H1 (cell line): ENCODE data around the gene CLEC18B. TPM values are rescaled to one million over a fixed set of nuclear protein-coding genes. Genes with fewer than 3 reads are reported as not detected.

Experiments used
- CTCF ChIA-PET: fragments of 300-600 bp; sonication (Branson Sonifier 250); formaldehyde crosslinking; loops from one replicate; lab custom pipeline; 2021; ENCODE audit not compliant: partially characterized antibody; lab: Charles Lee
- POLR2A ChIA-PET: fragments of 300-600 bp; sonication (Branson Sonifier 250); formaldehyde crosslinking; loops from one replicate; lab custom pipeline; 2021; ENCODE audit warnings: inconsistent platforms; ENCODE audit not compliant: partially characterized antibody; lab: Charles Lee
- DNase-seq, 2 experiments: peaks; one replicate each; pipeline versions ENCODE4 v3.0.0 to v3.0.0-alpha.2; 2010 to 2022; ENCODE audit warnings: low spot score in 2 of 2, low read depth in 1 of 2, mixed read lengths in 1 of 2
- FAIRE-seq: peaks from 2 replicates; lab custom pipeline; 2011; peaks lifted over from hg19 to GRCh38; lab: Jason Lieb, UNC
- H2AFZ ChIP-seq: 2 replicates; pipeline ENCODE4 v1.8.1; 2012; ENCODE audit warnings: low read length, inconsistent platforms
- H2AK5ac ChIP-seq: 2 replicates; pipeline ENCODE4 v1.6.1; 2013; ENCODE audit warnings: low read depth, low read length
- H2BK120ac ChIP-seq: replicated peaks from 2 replicates; pipeline ENCODE3; 2013; ENCODE audit warnings: low read depth, low read length, inconsistent platforms
- H2BK12ac ChIP-seq: 2 replicates; pipeline ENCODE4 v1.6.1; 2013; ENCODE audit warnings: low read depth, low read length
- H2BK15ac ChIP-seq: 2 replicates; pipeline ENCODE4 v1.6.1; 2013; ENCODE audit warnings: low read length
- H2BK20ac ChIP-seq: 2 replicates; pipeline ENCODE4 v1.6.1; 2013; ENCODE audit warnings: low read length
- H2BK5ac ChIP-seq: 2 replicates; pipeline ENCODE4 v1.6.1; 2013; ENCODE audit warnings: low read depth, low read length
- H3K14ac ChIP-seq: 2 replicates; pipeline ENCODE4 v1.6.1; 2013; ENCODE audit warnings: inconsistent platforms; ENCODE audit not compliant: insufficient read length
- H3K18ac ChIP-seq: 2 replicates; pipeline ENCODE4 v1.6.1; 2013; ENCODE audit warnings: low read length; ENCODE audit errors: extremely low read depth
- H3K23ac ChIP-seq: 2 replicates; pipeline ENCODE4 v1.6.1; 2013; ENCODE audit warnings: inconsistent platforms; ENCODE audit not compliant: insufficient read length
- H3K23me2 ChIP-seq: 2 replicates; pipeline ENCODE4 v1.6.1; 2013; ENCODE audit warnings: low read depth, low read length
- H3K27ac ChIP-seq: 2 replicates; pipeline ENCODE4 v1.6.1; 2011; ENCODE audit warnings: low read depth, low read length, inconsistent platforms
- H3K27me3 ChIP-seq, 4 experiments: replicated peaks in 1 of 4; 1 replicate in 1 of 4; 2 replicates in 3 of 4; pipeline versions ENCODE4 v1.6.1 to v1.8.1; 2011 to 2013; ENCODE audit warnings: low read length in 3 of 4, mild to moderate bottlenecking in 3 of 4, inconsistent platforms in 2 of 4, mixed read lengths in 2 of 4, moderate library complexity in 1 of 4; ENCODE audit not compliant: control insufficient read depth in 3 of 4, insufficient read depth in 3 of 4; ENCODE audit errors: extremely low read depth in 1 of 4
- H3K36me3 ChIP-seq, 4 experiments: 2 replicates each; pipeline versions ENCODE4 v1.6.1 to v1.8.1; 2011 to 2013; ENCODE audit warnings: mild to moderate bottlenecking in 4 of 4, low read length in 3 of 4, moderate library complexity in 2 of 4, control low read depth in 1 of 4, inconsistent platforms in 1 of 4; ENCODE audit not compliant: insufficient read depth in 4 of 4, control insufficient read depth in 2 of 4
- H3K4ac ChIP-seq: replicated peaks from 2 replicates; pipeline ENCODE3; 2013; ENCODE audit warnings: low read length, low read depth, mixed read lengths, inconsistent platforms; ENCODE audit not compliant: insufficient read length
- H3K4me1 ChIP-seq, 4 experiments: replicated peaks in 1 of 4; 1 replicate in 1 of 4; 2 replicates in 3 of 4; pipeline versions ENCODE4 v1.6.1 to v1.8.1; 2011 to 2013; ENCODE audit warnings: low read length in 3 of 4, inconsistent platforms in 2 of 4, mixed read lengths in 1 of 4; ENCODE audit not compliant: insufficient read depth in 4 of 4, control insufficient read depth in 3 of 4
- H3K4me2 ChIP-seq, 2 experiments: 2 replicates each; pipeline versions ENCODE4 v1.6.1 to v1.8.1; 2011 to 2013; ENCODE audit warnings: low read depth in 2 of 2, low read length in 2 of 2, control low read depth in 1 of 2, inconsistent platforms in 1 of 2, mild to moderate bottlenecking in 1 of 2; ENCODE audit not compliant: insufficient read depth in 1 of 2
- H3K4me3 ChIP-seq, 4 experiments: fragments of 200-600, 300-600 bp in 1 of 4; sonication (generic), shearing (Covaris generic), sonication (Bioruptor Twin) in 1 of 4; 2 replicates each; pipeline versions ENCODE4 v1.5.1 to v1.8.1; 2011 to 2016; ENCODE audit warnings: low read length in 4 of 4, low read depth in 3 of 4, control low read depth in 2 of 4, inconsistent platforms in 2 of 4, mild to moderate bottlenecking in 2 of 4, mixed read lengths in 1 of 4, moderate library complexity in 1 of 4; ENCODE audit not compliant: insufficient read depth in 2 of 4; ENCODE audit errors: extremely low read depth in 1 of 4
- H3K56ac ChIP-seq: replicated peaks from 2 replicates; pipeline ENCODE3; 2013; ENCODE audit warnings: low read depth, mild to moderate bottlenecking, mixed read lengths, low read length, inconsistent platforms; ENCODE audit not compliant: insufficient read length
- H3K79me1 ChIP-seq: 2 replicates; pipeline ENCODE4 v1.6.1; 2013; ENCODE audit warnings: low read depth, low read length, control low read depth
- H3K79me2 ChIP-seq, 2 experiments: 2 replicates each; pipeline versions ENCODE4 v1.6.1 to v1.8.1; 2012 to 2013; ENCODE audit warnings: low read length in 2 of 2, mild to moderate bottlenecking in 2 of 2, inconsistent platforms in 1 of 2; ENCODE audit not compliant: insufficient read depth in 2 of 2, control insufficient read depth in 1 of 2
- H3K9ac ChIP-seq, 4 experiments: replicated peaks in 1 of 4; 1 replicate in 1 of 4; 2 replicates in 3 of 4; pipeline versions ENCODE4 v1.6.1 to v1.8.1; 2011 to 2013; ENCODE audit warnings: low read depth in 3 of 4, low read length in 3 of 4, control low read depth in 2 of 4, mild to moderate bottlenecking in 2 of 4, moderate library complexity in 2 of 4, inconsistent platforms in 1 of 4; ENCODE audit errors: extremely low read depth in 1 of 4
- H3K9me3 ChIP-seq, 2 experiments: 2 replicates each; pipeline versions ENCODE4 v1.6.1 to v1.8.1; 2012 to 2013; ENCODE audit warnings: mild to moderate bottlenecking in 2 of 2, moderate library complexity in 2 of 2, control low read depth in 1 of 2, inconsistent platforms in 1 of 2, low read depth in 1 of 2, low read length in 1 of 2, mixed read lengths in 1 of 2; ENCODE audit not compliant: insufficient read depth in 2 of 2
- H4K20me1 ChIP-seq, 2 experiments: replicated peaks in 1 of 2; 2 replicates each; pipeline versions ENCODE3 to v1.8.1; 2011 to 2013; ENCODE audit warnings: inconsistent platforms in 2 of 2, low read length in 2 of 2, mild to moderate bottlenecking in 1 of 2; ENCODE audit not compliant: insufficient read depth in 2 of 2, control insufficient read depth in 1 of 2
- H4K5ac ChIP-seq: 2 replicates; pipeline ENCODE4 v1.6.1; 2013; ENCODE audit warnings: low read length, low read depth, mixed read lengths, inconsistent platforms; ENCODE audit not compliant: insufficient read length
- H4K8ac ChIP-seq: 2 replicates; pipeline ENCODE4 v1.8.0; 2013; ENCODE audit warnings: mild to moderate bottlenecking, moderate library complexity, low read length, inconsistent platforms; ENCODE audit not compliant: insufficient read depth; ENCODE audit errors: extremely low read depth
- H4K91ac ChIP-seq: replicated peaks from 2 replicates; pipeline ENCODE3; 2013; ENCODE audit warnings: low read length, mixed read lengths, inconsistent platforms; ENCODE audit not compliant: insufficient read length
- NRF1 ChIP-seq: IDR thresholded peaks from 2 replicates; pipeline ENCODE4 v1.6.1; 2011; ENCODE audit warnings: mild to moderate bottlenecking, low read depth, low read length, improper control_type of control experiment
- POLR2A ChIP-seq, 2 experiments: IDR thresholded peaks; 1 replicate in 1 of 2; 2 replicates in 1 of 2; pipeline ENCODE4 v1.6.1; 2011; ENCODE audit warnings: low read depth in 2 of 2, low read length in 2 of 2, mild to moderate bottlenecking in 2 of 2; ENCODE audit errors: control extremely low read depth in 1 of 2
- POU5F1 ChIP-seq: IDR thresholded peaks from 2 replicates; pipeline ENCODE4 v1.6.1; 2011; ENCODE audit warnings: low read depth, mild to moderate bottlenecking, low read length, moderate library complexity
- SAP30 ChIP-seq: fragments of 300-600 bp; sonication (generic); IDR thresholded peaks from 2 replicates; pipeline ENCODE4 v1.7.1; 2012; ENCODE audit warnings: low read length, moderate library complexity, mild to moderate bottlenecking, inconsistent platforms; ENCODE audit not compliant: insufficient read depth, insufficient replicate concordance
- SIRT6 ChIP-seq: IDR thresholded peaks from one replicate; pipeline ENCODE4 v1.7.1; 2012; ENCODE audit warnings: low read length, inconsistent platforms
- SP1 ChIP-seq: IDR thresholded peaks from 2 replicates; pipeline ENCODE4 v1.6.1; 2011; ENCODE audit warnings: low read depth, low read length
- SRF ChIP-seq: IDR thresholded peaks from 2 replicates; pipeline ENCODE4 v1.6.1; 2011; ENCODE audit warnings: mild to moderate bottlenecking, low read depth, low read length, moderate library complexity
- SUZ12 ChIP-seq: fragments of 200-600 bp; sonication (generic); IDR thresholded peaks from 2 replicates; pipeline ENCODE4 v1.6.1; 2012; ENCODE audit warnings: mild to moderate bottlenecking, inconsistent platforms, low read length, moderate library complexity, mixed read lengths
- YY1 ChIP-seq: IDR thresholded peaks from 2 replicates; pipeline ENCODE4 v1.6.1; 2011; ENCODE audit warnings: low read depth, mild to moderate bottlenecking, low read length
- WGBS, 2 experiments: shearing (Covaris generic) in 1 of 2; methylation state at CpG; one replicate each; pipeline versions ENCODE4 v1.1.6 to v1.1.7; 2013 to 2015; ENCODE audit warnings: low lambda C conversion rate in 2 of 2, mixed read lengths in 2 of 2, inconsistent platforms in 1 of 2, low coverage in 1 of 2, missing lambda C conversion rate in 1 of 2; ENCODE audit not compliant: insufficient replicate concordance in 2 of 2, insufficient coverage in 1 of 2, insufficient read length in 1 of 2; ENCODE audit errors: extremely low coverage in 1 of 2, missing lambda C conversion rate in 1 of 2; 5-methylcytosine and 5-hydroxymethylcytosine counted together
- polyA plus RNA-seq, 7 experiments: library from polyadenylated mRNA; depleted of rRNA in 3 of 7; stranded (reverse) in 5 of 7; unstranded in 2 of 7; fragments of >200 nt in 5 of 7; fragments of 200-250 nt in 2 of 7; gene quantifications; 1 replicate in 5 of 7; 2 replicates in 1 of 7; 4 replicates in 1 of 7; pipeline versions ENCODE4 v1.2.1 to v1.2.3, GENCODE V29; 2011 to 2013; ENCODE audit warnings: missing spikeins in 2 of 7, mixed read lengths in 2 of 7
- total RNA-seq: library from RNA; stranded (reverse); fragmentation: NEBNext Ultra II Directional; extraction: Animal tissue kit (Norgen Biotek cat#: 25700); gene quantifications from 2 replicates; pipeline ENCODE4 v1.2.1, GENCODE V29; 2021
- TF ChIP-seq, protein P1 (sequence below): IDR thresholded peaks from 2 replicates; pipeline ENCODE4 v1.6.1; 2012; ENCODE audit warnings: inconsistent platforms
- TF ChIP-seq, protein P2 (sequence below): IDR thresholded peaks from 2 replicates; pipeline ENCODE4 v1.6.1; 2012; ENCODE audit warnings: inconsistent platforms

The CLEC18B gene
- total and polyA plus RNA-seq, 2 of the 8 experiments (the other 6 are each of a cell fraction or from before 2014, with no cell fraction given) = 0.11 TPM; not detected in 1

DNA sequence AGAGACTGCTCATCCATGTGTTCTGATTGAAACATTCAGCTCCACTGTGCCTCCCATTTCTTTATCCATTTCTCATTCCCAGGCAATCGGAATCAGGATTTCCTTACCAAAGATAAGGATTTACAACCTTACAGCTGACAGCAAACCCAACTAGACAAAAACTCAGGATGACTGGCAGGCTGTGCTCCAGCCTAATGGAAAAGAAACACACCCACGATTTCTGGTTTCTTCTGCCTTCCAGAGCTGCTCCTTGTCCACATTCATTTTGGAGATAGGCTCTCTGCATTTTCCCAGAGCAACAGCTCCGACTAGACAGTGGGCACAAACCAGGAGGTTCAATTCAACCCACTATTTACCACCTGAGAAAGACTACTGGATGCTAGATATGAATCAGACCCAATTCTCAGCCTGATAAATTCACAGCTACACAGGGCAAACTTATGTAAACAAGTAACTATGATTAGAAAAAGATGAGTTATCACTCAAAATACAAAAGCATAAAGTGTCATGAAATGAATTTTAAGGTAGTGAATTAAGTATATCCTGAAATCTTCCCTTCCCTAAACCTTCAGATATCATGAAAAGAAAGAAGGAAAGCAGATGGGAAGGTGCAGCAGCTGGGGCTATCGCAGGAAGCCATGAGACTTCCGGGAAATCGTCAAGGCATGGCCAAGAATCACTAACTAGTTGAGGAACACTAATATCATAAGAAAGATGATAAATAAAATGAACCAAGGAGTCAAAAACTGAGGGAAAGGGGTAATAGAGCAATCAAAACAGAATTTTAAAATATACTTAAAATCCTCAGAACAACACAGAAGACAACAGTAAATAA is 44.8 kb upstream of the CLEC18B start:
- TF ChIP-seq, protein P1, sequence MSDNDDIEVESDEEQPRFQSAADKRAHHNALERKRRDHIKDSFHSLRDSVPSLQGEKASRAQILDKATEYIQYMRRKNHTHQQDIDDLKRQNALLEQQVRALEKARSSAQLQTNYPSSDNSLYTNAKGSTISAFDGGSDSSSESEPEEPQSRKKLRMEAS = no peak
- TF ChIP-seq POLR2A (IDR thresholded peaks at IDR 0.05; ENCODE audit: control extremely low read depth in 1 of 2, low read depth in 2 of 2, low read length in 2 of 2) (no peak), POU5F1 (no peak), NRF1 (no peak), SRF (no peak), SIRT6 (no peak), YY1 (no peak), SAP30 (no peak), SUZ12 (no peak), SP1 (no peak)
- TF ChIP-seq, protein P2, sequence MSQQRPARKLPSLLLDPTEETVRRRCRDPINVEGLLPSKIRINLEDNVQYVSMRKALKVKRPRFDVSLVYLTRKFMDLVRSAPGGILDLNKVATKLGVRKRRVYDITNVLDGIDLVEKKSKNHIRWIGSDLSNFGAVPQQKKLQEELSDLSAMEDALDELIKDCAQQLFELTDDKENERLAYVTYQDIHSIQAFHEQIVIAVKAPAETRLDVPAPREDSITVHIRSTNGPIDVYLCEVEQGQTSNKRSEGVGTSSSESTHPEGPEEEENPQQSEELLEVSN = no peak
- Histone ChIP-seq H3K14ac (no peak overlapping the region), H2BK15ac (no peak overlapping the region), H3K23ac (no peak overlapping the region), H3K79me2 (no peaks in the 10 kb centered on the region), H3K4ac (no peak overlapping the region), H4K20me1 (no peaks in the 10 kb centered on the region), H4K8ac (no peak overlapping the region), H3K4me3 (no peak overlapping the region), H3K4me1 (no peaks in the 10 kb centered on the region), H3K27ac (no peak overlapping the region), H2AFZ (no peak overlapping the region), H2AK5ac (no peak overlapping the region), H3K23me2 (no peaks in the 10 kb centered on the region), H3K9me3 (no peaks in the 10 kb centered on the region), H3K56ac (no peak overlapping the region), H2BK20ac (no peak overlapping the region), H2BK12ac (no peak overlapping the region), H2BK5ac (no peak overlapping the region), H4K91ac (no peak overlapping the region), H3K79me1 (no peaks in the 10 kb centered on the region), H4K5ac (no peak overlapping the region), H3K18ac (no peak overlapping the region), H3K4me2 (no peak overlapping the region), H2BK120ac (no peak overlapping the region), H3K36me3 (peaks cover 29 to 80% (median 68%) of the 10 kb centered on the region in 4 experiments), H3K27me3 (no peaks in the 10 kb centered on the region), H3K9ac (no peak overlapping the region)
- FAIRE-seq = no peak
- CTCF ChIA-PET = interaction anchor here (0.7 to 1.2 kb wide), 4 partner anchors 16 to 397 kb away, joined by 3 read pairs; no protein-coding TSS in a partner anchor
- WGBS, 2 experiments = 92% methylated on average over 5 of the region's 6 CpGs; no CpG with 5 or more reads in 1 of the 2 experiments
- POLR2A ChIA-PET = interaction anchor here (1.6 kb wide), 1 partner anchor 9 kb away, joined by 3 read pairs; no protein-coding TSS in a partner anchor
- DNase-seq = no peak
